ENCODE measurements around the gene CLIC3. TPM values are rescaled to one million over a fixed set of nuclear protein-coding genes. Genes with fewer than 3 reads are reported as not detected.

The CLIC3 gene
- total RNA-seq, 1 experiment from 2014 or later, result not detected

GRCh38 chr9:136981588-136982231, 14.7 kb downstream of the CLIC3 start:
- Histone ChIP-seq H3K27ac (ENCODE audit: low read depth, low read length, poor library complexity, severe bottlenecking) (no peak overlapping the region), H3K36me3 (ENCODE audit: insufficient read depth, low read length, poor library complexity, severe bottlenecking) (no peaks in the 10 kb centered on the region), H3K27me3 (replicated peaks; ENCODE audit: insufficient read depth, low read depth, low read length, poor library complexity) (no peaks in the 10 kb centered on the region), H3K4me3 (ENCODE audit: low read depth, low read length, poor library complexity, severe bottlenecking) (no peak overlapping the region), H3K4me1 (ENCODE audit: insufficient read depth, low read length, poor library complexity, severe bottlenecking) (no peaks in the 10 kb centered on the region), H3K9me3 (ENCODE audit: low read depth, low read length, poor library complexity, severe bottlenecking) (no peaks in the 10 kb centered on the region)
- CTCF ChIA-PET, result no interaction called here
- intact Hi-C loops (cut with micrococcal nuclease; ENCODE audit: unreplicated experiment), result no loop called here
- TF ChIP-seq CTCF (conservative IDR thresholded peaks at IDR 0.05; ENCODE audit: low read depth, low read length) (no peak), EZH2 (IDR thresholded peaks at IDR 0.05; ENCODE audit: borderline replicate concordance, low read depth, low read length, poor library complexity, severe bottlenecking) (no peak)
- peak; percentile 67 for DNase-seq (ENCODE audit: low spot score)
- POLR2A ChIA-PET (ENCODE audit: low non-redundant PET), result no interaction called here
- no TSS peak for BruUV-seq (replicated peaks)

- Histone ChIP-seq H3K4me1 (ENCODE audit: insufficient read depth, low read length, poor library complexity, severe bottlenecking) (no peaks in the 10 kb centered on the region), H3K9me3 (ENCODE audit: low read depth, low read length, poor library complexity, severe bottlenecking) (no peaks in the 10 kb centered on the region), H3K4me3 (ENCODE audit: low read depth, low read length, poor library complexity, severe bottlenecking) (no peak overlapping the region), H3K27ac (ENCODE audit: low read depth, low read length, poor library complexity, severe bottlenecking) (no peak overlapping the region), H3K36me3 (ENCODE audit: insufficient read depth, low read length, poor library complexity, severe bottlenecking) (no peaks in the 10 kb centered on the region), H3K27me3 (replicated peaks; ENCODE audit: insufficient read depth, low read depth, low read length, poor library complexity) (no peaks in the 10 kb centered on the region)
- ChIA-PET CTCF (no interaction called here), POLR2A (ENCODE audit: low non-redundant PET) (no interaction called here)
- DNase-seq (ENCODE audit: low spot score), result no peak
- TF ChIP-seq EZH2 (IDR thresholded peaks at IDR 0.05; ENCODE audit: borderline replicate concordance, low read depth, low read length, poor library complexity, severe bottlenecking), result no peak
- no peak for TF ChIP-seq CTCF (conservative IDR thresholded peaks at IDR 0.05; ENCODE audit: low read depth, low read length)
- intact Hi-C loops (cut with micrococcal nuclease; ENCODE audit: unreplicated experiment), result no loop called here
- no TSS peak for BruUV-seq (replicated peaks)
Measured at GRCh38 chr9:136980669-136981478, 15.5 kb downstream of the CLIC3 start.

DNA sequence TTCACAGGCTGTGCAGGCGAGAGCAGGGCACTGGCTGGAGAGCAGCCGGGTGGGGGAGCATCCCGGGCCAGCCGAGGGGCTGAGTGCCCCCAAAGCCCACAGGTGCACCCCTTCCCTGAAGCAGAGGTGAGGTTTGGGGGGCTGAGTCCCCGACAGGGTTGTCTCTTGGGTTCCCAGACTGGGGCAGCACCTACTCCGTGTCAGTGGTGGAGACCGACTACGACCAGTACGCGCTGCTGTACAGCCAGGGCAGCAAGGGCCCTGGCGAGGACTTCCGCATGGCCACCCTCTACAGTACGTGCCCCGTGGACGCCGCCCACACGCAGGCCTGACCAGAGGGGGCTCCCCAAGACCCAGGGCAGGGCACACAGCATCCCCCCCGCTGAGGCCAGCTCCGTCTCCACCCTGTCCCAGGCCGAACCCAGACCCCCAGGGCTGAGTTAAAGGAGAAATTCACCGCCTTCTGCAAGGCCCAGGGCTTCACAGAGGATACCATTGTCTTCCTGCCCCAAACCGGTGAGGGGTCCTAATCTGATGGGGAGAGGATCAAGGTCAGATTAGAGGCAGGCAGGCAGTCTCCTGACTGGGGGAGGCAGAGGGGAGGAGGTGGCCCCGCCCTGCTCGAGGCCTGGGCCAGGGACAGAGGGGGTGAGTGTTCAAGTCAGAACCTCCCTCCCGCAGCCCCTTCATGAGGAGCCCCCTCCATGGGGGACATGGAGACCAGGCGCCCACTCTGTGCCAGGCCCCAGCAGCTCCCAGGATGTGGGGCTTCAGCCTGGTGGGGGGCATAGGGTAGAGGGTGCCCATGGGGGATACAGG, 16.4 kb downstream of the CLIC3 start:
- no peak for DNase-seq (ENCODE audit: low spot score)
- Histone ChIP-seq H3K4me1 (ENCODE audit: insufficient read depth, low read length, poor library complexity, severe bottlenecking) (no peaks in the 10 kb centered on the region), H3K27ac (ENCODE audit: low read depth, low read length, poor library complexity, severe bottlenecking) (no peak overlapping the region), H3K9me3 (ENCODE audit: low read depth, low read length, poor library complexity, severe bottlenecking) (no peaks in the 10 kb centered on the region), H3K36me3 (ENCODE audit: insufficient read depth, low read length, poor library complexity, severe bottlenecking) (no peaks in the 10 kb centered on the region), H3K4me3 (ENCODE audit: low read depth, low read length, poor library complexity, severe bottlenecking) (no peak overlapping the region), H3K27me3 (replicated peaks; ENCODE audit: insufficient read depth, low read depth, low read length, poor library complexity) (no peaks in the 10 kb centered on the region)
- CTCF ChIA-PET, result no interaction called here
- no TSS peak for BruUV-seq (replicated peaks)
- intact Hi-C loops (cut with micrococcal nuclease; ENCODE audit: unreplicated experiment), result no loop called here
- POLR2A ChIA-PET (ENCODE audit: low non-redundant PET), result no interaction called here
- TF ChIP-seq CTCF (conservative IDR thresholded peaks at IDR 0.05; ENCODE audit: low read depth, low read length) (no peak), EZH2 (IDR thresholded peaks at IDR 0.05; ENCODE audit: borderline replicate concordance, low read depth, low read length, poor library complexity, severe bottlenecking) (no peak)

Data from A673 (cell line).